Activated CD8-positive, alpha-beta T cell treated with anti-CD3 and anti-CD28 coated beads for 36 hours (primary cell): Measurements from ENCODE around the gene JMJD4. TPM values are rescaled to one million over a fixed set of nuclear protein-coding genes. Genes with fewer than 3 reads are reported as not detected.

ENCODE experiments used
- ATAC-seq: fragments of 200-7000 bp; cut with Tn5 transposase; one replicate; pipeline ENCODE4 v1.10.0; 2021; ENCODE audit warnings: mild to moderate bottlenecking, moderate library complexity
- CTCF ChIA-PET: fragments of 350-600 bp; sonication (Branson Sonifier 250); formaldehyde crosslinking; loops from one replicate; lab custom pipeline; 2021; ENCODE audit warnings: antibody characterized with exemption; lab: Charles Lee
- POLR2A ChIA-PET: fragments of 350-600 bp; sonication (Branson Sonifier 250); formaldehyde crosslinking; loops from one replicate; lab custom pipeline; 2021; ENCODE audit warnings: antibody characterized with exemption; lab: Charles Lee
- DNase-seq: peaks from one replicate; pipeline ENCODE4 v3.0.0-alpha.2; 2020
- H3K27ac Mint-ChIP-seq: one replicate; pipeline ENCODE4 v1.8.0; 2021; ENCODE audit warnings: mild to moderate bottlenecking, mixed read lengths
- H3K27me3 Mint-ChIP-seq: one replicate; pipeline ENCODE4 v1.8.0; 2021; ENCODE audit warnings: mixed read lengths
- H3K36me3 Mint-ChIP-seq: one replicate; pipeline ENCODE4 v1.8.0; 2021; ENCODE audit warnings: low read depth, mixed read lengths
- H3K4me1 Mint-ChIP-seq: one replicate; pipeline ENCODE4 v1.8.0; 2021; ENCODE audit warnings: low read depth, mixed read lengths
- H3K4me3 Mint-ChIP-seq: one replicate; pipeline ENCODE4 v1.8.0; 2021; ENCODE audit warnings: mild to moderate bottlenecking, moderate library complexity, mixed read lengths
- H3K9me3 Mint-ChIP-seq: one replicate; pipeline ENCODE4 v1.8.0; 2021; ENCODE audit warnings: mixed read lengths
- intact Hi-C: fragments of 100-400 bp; cut with micrococcal nuclease; formaldehyde crosslinking; loops from one replicate; pipeline ENCODE4 v1.10.0; 2022
- total RNA-seq, 2 experiments: library from RNA; stranded (reverse); gene quantifications; one replicate each; pipeline ENCODE4 v1.2.3, GENCODE V29; 2021
- TF ChIP-seq, protein P1 (sequence below): fragments of 200-600 bp; IDR thresholded peaks from one replicate; pipeline ENCODE4 v1.8.0; 2022; ENCODE audit warnings: antibody characterized with exemption, mild to moderate bottlenecking

JMJD4 gene
- total RNA-seq, 2 experiments from 2014 or later, result 16.2 to 17.3 TPM

- H3K36me3 Mint-ChIP-seq, result peaks cover 20% of the 10 kb centered on the region
- no peaks in the 10 kb centered on the region for H3K9me3 Mint-ChIP-seq
- H3K27ac Mint-ChIP-seq, result no peak overlapping the region
- ChIA-PET POLR2A (no interaction called here), CTCF (no interaction called here)
- intact Hi-C loops, result no loop called here
- DNase-seq (no peak), ATAC-seq (no peak)
- H3K4me1 Mint-ChIP-seq, result peaks cover 24% of the 10 kb centered on the region
- no peaks in the 10 kb centered on the region for H3K27me3 Mint-ChIP-seq
- H3K4me3 Mint-ChIP-seq, result no peak overlapping the region
- TF ChIP-seq, protein P1, sequence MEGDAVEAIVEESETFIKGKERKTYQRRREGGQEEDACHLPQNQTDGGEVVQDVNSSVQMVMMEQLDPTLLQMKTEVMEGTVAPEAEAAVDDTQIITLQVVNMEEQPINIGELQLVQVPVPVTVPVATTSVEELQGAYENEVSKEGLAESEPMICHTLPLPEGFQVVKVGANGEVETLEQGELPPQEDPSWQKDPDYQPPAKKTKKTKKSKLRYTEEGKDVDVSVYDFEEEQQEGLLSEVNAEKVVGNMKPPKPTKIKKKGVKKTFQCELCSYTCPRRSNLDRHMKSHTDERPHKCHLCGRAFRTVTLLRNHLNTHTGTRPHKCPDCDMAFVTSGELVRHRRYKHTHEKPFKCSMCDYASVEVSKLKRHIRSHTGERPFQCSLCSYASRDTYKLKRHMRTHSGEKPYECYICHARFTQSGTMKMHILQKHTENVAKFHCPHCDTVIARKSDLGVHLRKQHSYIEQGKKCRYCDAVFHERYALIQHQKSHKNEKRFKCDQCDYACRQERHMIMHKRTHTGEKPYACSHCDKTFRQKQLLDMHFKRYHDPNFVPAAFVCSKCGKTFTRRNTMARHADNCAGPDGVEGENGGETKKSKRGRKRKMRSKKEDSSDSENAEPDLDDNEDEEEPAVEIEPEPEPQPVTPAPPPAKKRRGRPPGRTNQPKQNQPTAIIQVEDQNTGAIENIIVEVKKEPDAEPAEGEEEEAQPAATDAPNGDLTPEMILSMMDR, result no peak
These were observed 19.9 kb upstream of the JMJD4 start for GRCh38 chr1:227754958-227755357.

- peaks cover 18% of the 10 kb centered on the region for H3K36me3 Mint-ChIP-seq
These were observed 19.1 kb upstream of the JMJD4 start for GRCh38 chr1:227753999-227754711.

DNA sequence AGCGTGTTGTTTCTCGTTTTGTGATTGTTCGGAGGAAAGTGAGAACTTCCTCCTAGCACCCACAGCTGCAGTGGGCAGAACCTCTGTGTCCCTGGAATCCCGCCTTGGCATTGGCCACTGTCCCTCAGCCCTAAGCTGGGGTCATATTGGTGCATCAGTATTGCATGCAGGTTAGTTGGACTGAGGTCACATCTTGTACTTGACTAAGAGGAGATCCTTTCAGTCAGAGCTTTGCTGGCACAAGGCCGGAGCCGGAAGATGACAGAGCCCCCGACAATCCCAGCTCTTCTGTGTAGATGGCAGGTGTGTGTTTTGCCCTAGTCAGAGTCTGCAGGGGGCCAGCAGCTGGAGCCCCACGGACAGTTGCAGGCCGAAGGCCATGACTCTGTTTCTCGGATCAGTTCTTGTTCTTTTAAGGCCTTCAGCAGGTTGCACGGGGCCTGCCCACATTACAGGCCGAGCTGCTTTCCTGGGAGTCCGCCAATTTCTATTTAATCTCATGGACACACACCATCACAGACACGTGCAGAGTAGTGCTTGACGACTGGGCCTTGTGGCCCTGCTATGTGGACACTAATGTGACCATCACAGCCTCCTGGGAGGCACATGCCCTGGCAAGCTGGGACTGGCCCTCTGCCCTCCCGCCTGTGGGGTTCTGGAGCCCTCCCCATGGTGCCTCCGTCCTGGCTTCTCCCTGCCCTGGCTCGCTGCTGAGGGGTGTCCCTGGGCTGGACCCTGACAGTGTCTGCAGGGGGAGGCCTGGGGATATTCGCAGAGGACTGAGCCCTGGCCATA, 15.0 kb upstream of the JMJD4 start:
- Mint-ChIP-seq H3K4me3 (no peak overlapping the region), H3K4me1 (peaks cover 16% of the 10 kb centered on the region), H3K9me3 (no peaks in the 10 kb centered on the region), H3K27me3 (no peaks in the 10 kb centered on the region), H3K27ac (no peak overlapping the region), H3K36me3 (peaks cover 19% of the 10 kb centered on the region)
- DNase-seq (no peak), ATAC-seq (no peak)
- POLR2A ChIA-PET, result no interaction called here
- TF ChIP-seq, protein P1, result no peak
- intact Hi-C loops, result no loop called here
- CTCF ChIA-PET, result interaction anchor here (0.7 kb wide), 1 partner anchor 16 kb away, joined by 3 read pairs; no protein-coding TSS in a partner anchor

More at GRCh38 chr1:227753999-227754711, 19.1 kb upstream of the JMJD4 start:
- no peaks in the 10 kb centered on the region for H3K27me3 Mint-ChIP-seq
- CTCF ChIA-PET, result no interaction called here
- DNase-seq (no peak), ATAC-seq (no peak)
- TF ChIP-seq, protein P1, result no peak
- H3K9me3 Mint-ChIP-seq, result no peaks in the 10 kb centered on the region
- H3K27ac Mint-ChIP-seq, result no peak overlapping the region
- POLR2A ChIA-PET, result no interaction called here
- no peak overlapping the region for H3K4me3 Mint-ChIP-seq
- intact Hi-C loops, result no loop called here
- peaks cover 25% of the 10 kb centered on the region for H3K4me1 Mint-ChIP-seq

DNA sequence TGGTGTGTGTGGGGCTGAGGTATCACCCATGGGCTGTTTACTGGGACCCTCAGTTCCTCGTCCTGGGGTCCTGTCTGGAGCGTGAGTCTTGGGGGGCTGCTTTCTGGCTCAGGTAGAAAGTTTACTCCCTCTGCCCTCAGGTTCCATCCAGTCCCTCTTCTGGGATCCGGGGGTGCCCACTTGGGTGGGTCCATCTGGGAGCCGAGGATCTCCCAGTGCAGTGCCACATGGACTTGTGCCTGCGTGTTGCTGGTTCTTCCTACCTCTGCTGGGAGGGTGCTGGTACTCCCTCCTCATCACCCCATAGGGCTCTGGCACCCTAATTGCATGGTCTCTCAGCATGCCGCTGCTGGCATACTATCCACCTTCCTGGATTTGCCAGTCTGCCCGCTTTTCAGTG, 14.1 kb upstream of the JMJD4 start:
- TF ChIP-seq, protein P1, result no peak
- Mint-ChIP-seq H3K27ac (peak overlapping the region; percentile 25), H3K36me3 (peaks cover 16% of the 10 kb centered on the region), H3K4me3 (no peak overlapping the region), H3K4me1 (peaks cover 17% of the 10 kb centered on the region), H3K27me3 (no peaks in the 10 kb centered on the region), H3K9me3 (no peaks in the 10 kb centered on the region)
- DNase-seq (no peak), ATAC-seq (no peak)
- POLR2A ChIA-PET, result no interaction called here
- CTCF ChIA-PET, result no interaction called here
- intact Hi-C loops, result no loop called here
